ENCODE measurements around the gene PDE4C.

- TF ChIP-seq TAF1 (IDR thresholded peaks at IDR 0.05; ENCODE audit: borderline replicate concordance, insufficient read depth, low read length) (no peak), SIN3A (IDR thresholded peaks at IDR 0.05; ENCODE audit: borderline replicate concordance, insufficient read depth, low read length) (no peak)
These were observed 49.6 kb downstream of the PDE4C start for GRCh38 chr19:18176367-18177310.
